ACHN (cell line): ENCODE measurements around the gene LDLRAD4.

ENCODE experiments used
- DNase-seq: peaks from one replicate; pipeline ENCODE4 v3.0.0-alpha.2; 2015
- in situ Hi-C: cut with HindIII; loops from 2 replicates; pipeline ENCODE4 v1.10.0; 2017; ENCODE audit warnings: low sequenced_read_pairs, low pct_ligation_motif_present, low pct_unique_long_range_greater_than_20kb

LDLRAD4 gene

GRCh38 chr18:13630716-13631268 lies 412.2 kb downstream of the LDLRAD4 start:
- in situ Hi-C loops, result no loop called here
- DNase-seq, result no peak

- in situ Hi-C loops, result no loop called here
- no peak for DNase-seq
Observed at GRCh38 chr18:13633700-13634099, 415.1 kb downstream of the LDLRAD4 start.

GRCh38 chr18:13635046-13635445 lies 416.5 kb downstream of the LDLRAD4 start:
- in situ Hi-C loops, result no loop called here
- no peak for DNase-seq

- in situ Hi-C loops, result no loop called here
- no peak for DNase-seq
Observed at GRCh38 chr18:13638719-13639595, 420.4 kb downstream of the LDLRAD4 start.

- in situ Hi-C loops, result no loop called here
Observed at GRCh38 chr18:13640266-13640860, 421.8 kb downstream of the LDLRAD4 start.

GRCh38 chr18:13641551-13642439 lies 423.2 kb downstream of the LDLRAD4 start:
- in situ Hi-C loops, result no loop called here
- no peak for DNase-seq

More at GRCh38 chr18:13640266-13640860, 421.8 kb downstream of the LDLRAD4 start:
- DNase-seq, result no peak

GRCh38 chr18:13642440-13642827 lies 423.9 kb downstream of the LDLRAD4 start:
- DNase-seq, result no peak
- in situ Hi-C loops, result no loop called here

- in situ Hi-C loops, result no loop called here
- DNase-seq, result no peak
Observed at GRCh38 chr18:13643261-13643751, 424.7 kb downstream of the LDLRAD4 start.

- in situ Hi-C loops, result no loop called here
- DNase-seq, result no peak
Observed at GRCh38 chr18:13645093-13645492, 426.5 kb downstream of the LDLRAD4 start.

GRCh38 chr18:13646633-13647032 lies 428.1 kb downstream of the LDLRAD4 start:
- in situ Hi-C loops, result no loop called here
- no peak for DNase-seq

GRCh38 chr18:13647761-13648160 lies 429.2 kb downstream of the LDLRAD4 start:
- in situ Hi-C loops, result no loop called here
- no peak for DNase-seq

- in situ Hi-C loops, result no loop called here
Observed at GRCh38 chr18:13649397-13650390, 431.1 kb downstream of the LDLRAD4 start.

GRCh38 chr18:13653746-13654433 lies 435.3 kb downstream of the LDLRAD4 start:
- DNase-seq, result no peak
- in situ Hi-C loops, result no loop called here

More at GRCh38 chr18:13649397-13650390, 431.1 kb downstream of the LDLRAD4 start:
- no peak for DNase-seq

GRCh38 chr18:13657974-13658373 lies 439.4 kb downstream of the LDLRAD4 start:
- in situ Hi-C loops, result no loop called here

GRCh38 chr18:13658436-13659204 lies 440.1 kb downstream of the LDLRAD4 start:
- in situ Hi-C loops, result no loop called here
- no peak for DNase-seq

More at GRCh38 chr18:13657974-13658373, 439.4 kb downstream of the LDLRAD4 start:
- DNase-seq, result no peak

- in situ Hi-C loops, result no loop called here
- no peak for DNase-seq
Observed at GRCh38 chr18:13660510-13660909, 441.9 kb downstream of the LDLRAD4 start.
